IPS-20b (cell line): ENCODE data around the gene MARCOL.
A peak's percentile ranks its signal among the peaks of the same experiment; 100 is the strongest.

ENCODE experiments used
- H3K27ac ChIP-seq: one replicate; pipeline ENCODE4 v1.5.1; 2013; ENCODE audit warnings: low read length
- H3K27me3 ChIP-seq: 2 replicates; pipeline ENCODE4 v1.6.1; 2013; ENCODE audit warnings: mild to moderate bottlenecking, low read length, inconsistent platforms; ENCODE audit not compliant: insufficient read depth
- H3K36me3 ChIP-seq: 2 replicates; pipeline ENCODE4 v1.6.1; 2013; ENCODE audit warnings: low read depth, mild to moderate bottlenecking, inconsistent platforms, low read length, moderate library complexity; ENCODE audit not compliant: insufficient read depth
- H3K4me1 ChIP-seq: 2 replicates; pipeline ENCODE4 v1.6.1; 2013; ENCODE audit warnings: mild to moderate bottlenecking, control low read depth, inconsistent platforms, low read length, moderate library complexity; ENCODE audit not compliant: insufficient read depth
- H3K4me3 ChIP-seq: 2 replicates; pipeline ENCODE4 v1.5.1; 2013; ENCODE audit warnings: mild to moderate bottlenecking, low read length, inconsistent platforms
- H3K9ac ChIP-seq: 2 replicates; pipeline ENCODE4 v1.6.1; 2013; ENCODE audit warnings: low read depth, mild to moderate bottlenecking, inconsistent platforms, low read length, moderate library complexity
- H3K9me3 ChIP-seq: 2 replicates; pipeline ENCODE4 v1.6.1; 2013; ENCODE audit warnings: mild to moderate bottlenecking, low read depth, low read length, inconsistent platforms; ENCODE audit not compliant: insufficient read depth

MARCOL gene

GRCh38 chr5:148221508-148221907, 16.8 kb upstream of the MARCOL start:
- H3K9me3 ChIP-seq: no peaks in the 10 kb centered on the region
- H3K4me1 ChIP-seq: no peaks in the 10 kb centered on the region
- no peaks in the 10 kb centered on the region for H3K27me3 ChIP-seq
- no peak overlapping the region for H3K4me3 ChIP-seq
- no peaks in the 10 kb centered on the region for H3K36me3 ChIP-seq
- H3K9ac ChIP-seq: no peak overlapping the region
- H3K27ac ChIP-seq: no peak overlapping the region

DNA sequence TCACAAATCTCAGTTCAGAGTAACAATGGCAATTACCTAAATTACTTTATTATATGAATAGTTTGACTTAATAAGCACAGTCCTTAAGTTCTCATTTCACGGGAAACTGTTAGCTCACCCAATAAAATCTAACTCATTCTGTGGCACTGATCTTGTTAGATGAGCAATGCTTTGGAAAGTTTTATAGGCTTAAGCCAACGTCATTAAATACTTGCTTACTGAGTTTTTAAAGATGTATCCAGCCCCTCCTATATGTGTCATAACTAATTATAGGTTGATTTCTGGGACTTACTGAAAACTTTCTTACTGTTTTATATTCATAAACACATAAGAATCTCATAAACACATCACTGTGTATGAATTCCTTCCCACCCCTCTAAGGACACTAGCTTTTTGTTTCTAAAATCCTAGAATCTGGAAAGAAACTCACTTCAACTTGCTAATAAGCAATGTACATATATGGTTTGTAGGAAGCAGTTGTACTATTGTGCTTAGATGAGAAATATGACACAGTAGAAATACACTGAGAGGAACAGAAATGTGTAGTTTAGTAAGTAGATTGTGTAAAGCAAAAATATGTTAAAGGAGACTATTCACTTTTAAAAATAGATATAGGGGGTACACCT, 14.1 kb upstream of the MARCOL start:
- H3K27ac ChIP-seq: no peak overlapping the region

DNA sequence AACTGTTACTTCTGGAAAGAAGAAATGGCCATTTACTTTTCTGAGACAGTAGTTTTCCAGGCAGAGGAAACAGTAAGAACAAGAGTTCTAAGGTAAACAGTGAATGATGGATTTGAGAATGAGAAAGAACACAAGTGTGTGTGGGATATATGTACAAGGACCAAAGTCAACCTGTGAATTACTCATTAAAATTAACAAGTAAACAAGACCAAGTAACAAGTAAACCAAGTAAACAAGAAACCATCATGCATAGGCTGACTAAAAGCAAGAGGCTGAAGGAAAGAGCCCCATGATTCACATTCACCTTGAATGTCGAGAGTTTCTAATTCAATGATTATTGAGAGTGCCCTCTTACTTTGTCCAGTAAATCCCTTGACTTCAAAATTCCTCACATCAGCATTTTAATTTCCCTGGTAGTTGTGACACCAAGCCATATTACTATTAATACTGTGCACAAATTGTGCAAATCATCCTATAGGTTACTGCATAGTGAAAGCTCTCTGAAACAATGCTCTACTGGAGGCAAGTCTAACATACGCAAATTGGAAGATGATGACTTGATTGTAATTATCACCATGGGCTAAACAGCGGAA, 9.8 kb upstream of the MARCOL start:
- H3K36me3 ChIP-seq: no peaks in the 10 kb centered on the region
- no peaks in the 10 kb centered on the region for H3K4me1 ChIP-seq
- no peak overlapping the region for H3K4me3 ChIP-seq
- H3K27me3 ChIP-seq: no peaks in the 10 kb centered on the region
- no peak overlapping the region for H3K9ac ChIP-seq
- no peaks in the 10 kb centered on the region for H3K9me3 ChIP-seq
- H3K27ac ChIP-seq: no peak overlapping the region

More for the DNA sequence above, 14.1 kb upstream of the MARCOL start:
- Histone ChIP-seq H3K9me3 (no peaks in the 10 kb centered on the region), H3K36me3 (no peaks in the 10 kb centered on the region), H3K9ac (no peak overlapping the region), H3K4me1 (no peaks in the 10 kb centered on the region), H3K4me3 (no peak overlapping the region), H3K27me3 (no peaks in the 10 kb centered on the region)

DNA sequence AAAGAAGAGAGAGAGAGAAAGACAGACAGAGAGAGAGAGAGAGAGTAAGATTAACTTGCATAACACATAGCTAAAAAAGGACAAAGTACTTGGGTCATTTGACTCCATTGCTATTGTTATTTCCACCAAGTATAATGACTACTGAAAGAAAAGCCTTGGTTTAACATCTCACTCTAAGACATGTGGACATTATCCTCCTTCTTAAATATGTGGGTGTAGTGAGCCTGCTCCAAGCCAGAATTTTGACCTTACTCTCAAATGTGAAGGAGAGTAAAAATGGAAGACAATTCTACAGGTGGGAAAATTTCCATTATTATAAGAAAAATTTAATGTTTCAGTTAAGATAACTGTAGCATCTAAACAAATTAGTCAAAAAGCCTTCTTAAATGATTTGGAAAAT, 8.5 kb upstream of the MARCOL start:
- Histone ChIP-seq H3K27me3 (no peaks in the 10 kb centered on the region), H3K36me3 (no peaks in the 10 kb centered on the region), H3K27ac (no peak overlapping the region), H3K4me1 (no peaks in the 10 kb centered on the region), H3K4me3 (0 out of 2 replicates have a peak overlapping the region, but pooled peaks have one; percentile 41), H3K9me3 (no peaks in the 10 kb centered on the region), H3K9ac (no peak overlapping the region)

DNA sequence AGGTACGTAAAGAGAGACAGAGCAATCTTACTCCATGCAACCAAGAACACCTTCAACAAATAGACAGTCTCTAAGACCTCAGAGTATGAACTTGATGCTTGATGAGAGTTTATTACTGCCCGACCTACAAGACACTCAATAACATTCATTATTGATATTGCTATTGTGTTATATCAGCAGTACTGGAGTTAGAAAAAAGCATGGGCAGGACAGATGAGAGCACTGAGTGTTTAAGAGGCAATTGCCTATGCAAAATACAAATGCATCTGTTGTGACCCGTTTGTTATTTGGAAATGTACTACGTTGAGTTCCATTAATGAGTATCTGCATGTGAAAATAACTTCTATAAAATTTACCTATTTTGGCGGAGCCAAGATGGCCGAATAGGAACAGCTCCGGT, 8.1 kb upstream of the MARCOL start:
- Histone ChIP-seq H3K4me1 (no peaks in the 10 kb centered on the region), H3K9ac (no peak overlapping the region), H3K36me3 (no peaks in the 10 kb centered on the region), H3K4me3 (peak overlapping the region; percentile 41; the same call in 1 of the 2 replicates), H3K9me3 (no peaks in the 10 kb centered on the region), H3K27me3 (no peaks in the 10 kb centered on the region), H3K27ac (no peak overlapping the region)

DNA sequence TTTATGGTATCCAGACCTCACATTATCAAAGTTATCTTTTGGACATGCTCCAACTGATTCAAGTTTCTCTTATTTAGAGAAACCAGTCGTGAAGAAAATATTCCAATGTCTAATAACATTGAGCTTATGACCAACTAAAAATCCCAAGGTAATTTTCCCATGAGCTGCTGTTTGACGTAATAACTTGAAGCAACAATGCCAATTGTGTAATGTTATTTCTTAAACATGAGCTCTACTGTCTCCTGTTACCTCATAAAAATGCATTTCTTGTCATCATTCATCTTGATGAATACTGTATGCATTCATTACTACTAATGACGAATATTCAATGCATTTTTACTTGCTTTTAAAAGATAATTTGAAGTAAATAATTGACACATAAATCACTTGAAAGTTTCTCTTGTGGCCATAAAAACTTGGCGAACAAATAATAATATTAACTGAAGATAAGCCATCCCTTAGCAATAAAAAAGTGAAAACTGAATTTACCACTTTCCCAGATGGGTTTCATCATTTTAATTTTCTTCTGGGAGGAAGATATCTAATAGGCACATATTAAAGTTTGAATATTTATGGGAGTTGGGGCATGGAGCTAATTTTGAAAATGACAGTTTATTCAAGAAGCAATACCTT, 424 bp upstream of the MARCOL start:
- Histone ChIP-seq H3K27ac (no peak overlapping the region), H3K36me3 (no peaks in the 10 kb centered on the region), H3K9me3 (no peaks in the 10 kb centered on the region), H3K9ac (no peak overlapping the region), H3K27me3 (no peaks in the 10 kb centered on the region), H3K4me1 (no peaks in the 10 kb centered on the region), H3K4me3 (no peak overlapping the region)

DNA sequence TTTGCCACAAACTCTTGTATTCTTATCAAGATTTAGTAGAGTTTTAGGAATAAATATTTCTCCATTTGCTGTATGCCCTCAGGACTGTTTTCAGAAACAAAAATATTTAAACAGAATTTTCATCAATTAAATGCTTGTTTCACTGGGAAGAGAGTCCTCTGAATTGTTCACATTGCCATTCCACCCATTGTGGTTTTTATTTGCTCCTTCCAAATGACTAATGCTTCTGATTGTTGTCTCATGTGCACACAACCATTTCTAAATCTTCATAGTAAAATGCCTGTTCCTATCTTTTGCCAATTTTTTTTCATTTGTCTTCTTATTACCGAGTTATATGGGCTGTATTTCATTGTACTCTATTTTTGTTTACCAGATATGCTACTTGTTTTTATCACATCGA, 10.6 kb downstream of the MARCOL start:
- Histone ChIP-seq H3K27ac (no peak overlapping the region), H3K36me3 (no peaks in the 10 kb centered on the region), H3K9me3 (peaks cover 4% of the 10 kb centered on the region; the same call in 1 of the 2 replicates), H3K27me3 (no peaks in the 10 kb centered on the region), H3K9ac (no peak overlapping the region), H3K4me3 (no peak overlapping the region), H3K4me1 (no peaks in the 10 kb centered on the region)

DNA sequence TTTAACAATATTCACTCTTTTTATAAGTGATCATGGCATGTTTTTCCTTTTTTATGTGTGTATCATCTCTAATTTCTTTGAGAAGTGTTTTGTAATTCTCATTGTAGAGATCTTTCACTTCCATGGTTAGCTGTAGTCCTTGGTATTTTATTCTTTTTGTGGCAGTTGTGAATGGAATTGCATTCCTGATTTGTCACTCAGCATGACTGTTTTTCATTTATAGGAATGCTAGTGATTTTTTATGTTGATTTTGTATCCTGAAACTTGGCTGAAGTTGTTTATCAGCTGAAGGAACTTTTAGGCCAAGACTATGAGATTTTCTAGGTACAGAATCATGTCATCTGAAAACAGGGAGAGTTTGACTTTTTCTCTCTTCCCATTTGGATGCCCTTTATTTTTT, 17.1 kb downstream of the MARCOL start:
- Histone ChIP-seq H3K9ac (no peak overlapping the region), H3K9me3 (peaks cover 4% of the 10 kb centered on the region; the same call in 1 of the 2 replicates), H3K27me3 (no peaks in the 10 kb centered on the region), H3K36me3 (no peaks in the 10 kb centered on the region), H3K4me1 (no peaks in the 10 kb centered on the region), H3K27ac (no peak overlapping the region), H3K4me3 (no peak overlapping the region)

DNA sequence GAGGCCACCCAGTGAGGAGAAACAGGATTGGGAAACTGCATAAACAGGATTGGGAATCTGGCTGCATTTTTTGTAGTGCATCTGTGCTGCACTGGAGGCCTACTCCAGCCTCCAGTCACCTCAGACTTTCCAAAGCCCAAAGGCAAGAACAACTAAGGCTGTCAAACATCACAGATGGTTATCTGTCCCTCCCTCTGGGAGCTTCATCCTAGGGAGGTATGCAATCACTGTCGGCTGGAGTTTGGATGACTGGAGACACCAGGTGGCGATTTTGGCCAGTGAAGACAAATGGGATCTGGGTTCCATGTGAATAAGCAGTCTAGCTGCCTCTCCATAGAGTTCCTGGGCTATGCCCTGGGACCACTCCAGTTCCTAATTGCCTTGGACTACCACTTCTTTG, 21.0 kb downstream of the MARCOL start:
- H3K27me3 ChIP-seq: no peaks in the 10 kb centered on the region
- no peaks in the 10 kb centered on the region for H3K4me1 ChIP-seq

GRCh38 chr5:148261221-148261620, 22.9 kb downstream of the MARCOL start:
- Histone ChIP-seq H3K27me3 (no peaks in the 10 kb centered on the region), H3K9ac (no peak overlapping the region), H3K4me1 (no peaks in the 10 kb centered on the region), H3K4me3 (no peak overlapping the region), H3K27ac (no peak overlapping the region), H3K36me3 (no peaks in the 10 kb centered on the region), H3K9me3 (no peaks in the 10 kb centered on the region; the same call in 1 of the 2 replicates)

More for the DNA sequence above, 21.0 kb downstream of the MARCOL start:
- Histone ChIP-seq H3K4me3 (no peak overlapping the region), H3K9me3 (no peaks in the 10 kb centered on the region), H3K36me3 (no peaks in the 10 kb centered on the region), H3K27ac (no peak overlapping the region), H3K9ac (no peak overlapping the region)

- Histone ChIP-seq H3K9me3 (no peaks in the 10 kb centered on the region; the same call in 1 of the 2 replicates), H3K27ac (no peak overlapping the region), H3K36me3 (no peaks in the 10 kb centered on the region)
Observed at GRCh38 chr5:148267962-148268361, 29.6 kb downstream of the MARCOL start.

GRCh38 chr5:148268566-148268965, 30.2 kb downstream of the MARCOL start, which contains the start of gene SPINK13:
TSS of gene SPINK13 (plus strand) at chr5:148268794. CDS start at chr5:148270073, 1,279 bp downstream.
- H3K9me3 ChIP-seq: no peaks in the 10 kb centered on the region; the same call in 1 of the 2 replicates

More at GRCh38 chr5:148267962-148268361, 29.6 kb downstream of the MARCOL start:
- no peaks in the 10 kb centered on the region for H3K27me3 ChIP-seq
- no peak overlapping the region for H3K4me3 ChIP-seq
- no peaks in the 10 kb centered on the region for H3K4me1 ChIP-seq
- H3K9ac ChIP-seq: no peak overlapping the region

More at GRCh38 chr5:148268566-148268965, 30.2 kb downstream of the MARCOL start, which contains the start of gene SPINK13:
- H3K36me3 ChIP-seq: no peaks in the 10 kb centered on the region
- no peaks in the 10 kb centered on the region for H3K4me1 ChIP-seq
- H3K27ac ChIP-seq: no peak within 1 kb of the TSS
- H3K9ac ChIP-seq: no peak within 1 kb of the TSS
- H3K4me3 ChIP-seq: no peak within 1 kb of the TSS
- H3K27me3 ChIP-seq: no peaks in the 10 kb centered on the region
